CD4-positive, alpha-beta T cell treated with Interleukin-6 at 100 ng/mL for 8 hours (primary cell): ENCODE measurements around the gene RCVRN.
"Not testable (repeated sequence)": the region's sequence is repeated elsewhere in the genome, so short reads cannot be mapped to it uniquely, and the experiment has no call there.

ENCODE experiments used
- DNase-seq: peaks from one replicate; pipeline ENCODE4 v3.0.0-alpha.2; 2020; ENCODE audit warnings: mixed read lengths, low spot score

The RCVRN gene

GRCh38 chr17:9922012-9922848 lies 17.2 kb upstream of the RCVRN start:
- no peak for DNase-seq

DNA sequence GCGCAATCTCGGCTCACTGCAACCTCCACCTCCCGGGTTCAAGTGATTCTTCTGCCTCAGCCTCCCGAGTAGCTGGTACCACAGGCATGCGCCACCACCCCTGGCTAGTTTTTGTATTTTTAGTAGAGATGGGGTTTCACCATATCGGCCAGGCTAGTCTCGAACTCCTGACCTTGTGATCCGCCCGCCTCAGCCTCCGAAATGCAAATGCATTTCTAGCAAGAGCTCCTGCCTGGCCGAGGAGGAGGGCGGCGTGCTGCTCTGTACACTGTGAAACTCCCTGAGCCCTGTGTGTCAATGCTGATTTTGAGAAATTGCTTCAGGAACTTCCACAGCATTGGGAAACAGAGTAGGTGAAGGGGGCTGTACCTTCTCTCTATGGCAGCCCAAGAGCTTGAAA lies 16.1 kb upstream of the RCVRN start:
- DNase-seq: not testable (repeated sequence)

DNA sequence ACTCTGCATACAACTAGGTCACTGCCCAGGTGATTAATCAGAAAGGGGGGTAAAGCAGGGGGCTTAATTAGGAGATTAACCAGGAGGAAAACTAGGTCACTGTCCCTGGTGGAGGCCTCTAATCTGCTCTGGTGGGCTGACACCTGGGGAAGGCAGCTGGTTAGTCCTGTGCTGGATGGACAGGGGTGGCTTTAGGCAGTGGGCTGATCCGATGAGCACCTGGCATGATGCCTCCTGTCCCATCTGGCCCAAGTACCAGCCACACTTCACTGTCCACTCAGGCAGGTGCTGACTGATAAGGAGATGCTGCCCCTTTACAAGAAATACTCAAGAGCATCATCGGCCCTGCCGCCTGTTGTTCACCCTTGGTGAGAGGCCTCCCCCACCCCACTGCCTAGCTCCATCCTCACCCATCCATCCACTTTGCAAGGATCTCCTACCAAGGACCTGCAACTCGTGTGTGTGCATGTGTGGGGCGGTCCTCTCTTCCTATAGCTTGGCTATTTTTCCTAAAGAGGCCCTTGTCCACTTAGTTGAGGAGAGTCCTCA lies 13.8 kb upstream of the RCVRN start:
- no peak for DNase-seq

DNA sequence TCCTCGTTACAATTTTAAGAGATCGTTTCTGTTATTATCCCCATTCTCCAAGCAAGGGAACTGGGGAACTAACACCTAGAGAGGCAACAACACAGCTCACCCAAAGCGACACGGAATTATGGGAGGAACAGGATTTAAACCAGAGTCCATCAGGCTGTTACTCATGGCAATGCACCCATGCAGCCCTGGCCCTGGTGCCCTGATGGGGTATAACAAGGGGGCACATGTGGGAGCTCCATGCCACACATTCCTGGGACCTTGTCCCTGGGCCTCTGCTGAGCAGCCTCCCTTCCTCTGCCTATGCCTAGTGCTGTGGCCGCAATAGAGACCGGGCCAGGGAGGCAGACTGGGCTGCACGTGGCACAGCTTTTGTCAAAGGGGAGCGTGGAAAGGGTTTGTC lies 13.3 kb upstream of the RCVRN start:
- DNase-seq: no peak

DNA sequence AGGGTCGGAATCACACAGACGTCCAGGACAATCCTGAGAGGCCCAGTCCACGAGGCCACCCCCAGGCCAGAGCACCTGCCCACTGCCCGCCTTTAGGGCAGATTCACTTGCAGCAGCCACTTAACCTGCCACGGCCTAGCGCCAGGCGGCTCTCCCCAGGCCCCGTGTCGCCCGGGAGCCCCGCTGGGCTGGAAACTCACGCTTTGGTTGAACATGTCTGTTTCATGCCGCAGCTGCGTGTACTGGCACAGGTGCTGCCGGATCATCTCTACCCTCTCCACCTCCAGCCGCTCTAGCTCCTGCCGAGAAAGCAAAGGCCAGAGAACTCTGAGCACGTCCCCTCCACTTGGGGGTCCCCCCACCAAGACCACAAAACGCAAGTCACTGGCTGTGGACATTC lies 12.7 kb upstream of the RCVRN start:
- DNase-seq: no peak

DNA sequence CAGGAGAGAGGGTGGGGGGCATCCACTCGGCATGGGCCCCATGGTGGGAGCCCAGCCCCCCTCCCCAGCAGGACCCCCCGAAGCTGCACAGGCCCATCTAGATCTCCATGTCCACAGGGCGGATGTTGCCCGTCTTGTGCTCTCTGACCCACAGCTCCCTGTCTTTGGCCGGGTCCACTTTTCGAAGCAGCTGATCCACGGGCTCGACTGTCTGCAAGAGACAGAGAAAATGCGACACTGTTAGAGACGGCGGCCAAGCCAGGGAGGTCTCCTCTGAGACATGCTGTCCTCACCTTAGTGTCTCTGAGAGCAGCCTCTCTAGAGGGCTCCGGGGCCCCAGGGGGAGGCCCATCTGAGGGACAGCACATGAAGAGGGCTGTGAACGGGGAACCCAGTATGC lies 12.1 kb upstream of the RCVRN start:
- no peak for DNase-seq

- no peak for DNase-seq
Measured at GRCh38 chr17:9916108-9916507, 11.0 kb upstream of the RCVRN start.

GRCh38 chr17:9913476-9913875 lies 8.4 kb upstream of the RCVRN start:
- DNase-seq: no peak

- no peak for DNase-seq
Measured at GRCh38 chr17:9912121-9913099, 7.3 kb upstream of the RCVRN start.

DNA sequence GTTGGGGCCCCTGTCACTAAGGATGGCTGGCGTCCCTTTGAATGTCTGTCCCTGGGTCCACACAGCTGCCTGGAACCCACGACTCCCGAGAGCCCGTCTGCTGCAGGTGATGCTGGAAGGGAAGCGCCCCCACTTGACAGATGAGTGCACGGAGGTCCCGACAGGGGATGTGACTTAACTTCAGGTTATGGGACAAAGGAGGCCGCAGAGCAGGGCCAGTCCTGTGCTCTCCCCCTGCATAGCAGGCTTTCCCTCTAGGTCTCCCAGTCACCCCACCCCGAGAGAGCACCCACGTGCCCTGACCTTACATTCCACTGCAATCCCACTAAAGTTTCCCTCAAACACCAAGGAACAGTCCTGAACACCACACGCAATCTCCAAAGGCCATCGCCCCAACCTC lies 6.0 kb upstream of the RCVRN start:
- no peak for DNase-seq

GRCh38 chr17:9908649-9909042 lies 3.6 kb upstream of the RCVRN start:
- DNase-seq: no peak

DNA sequence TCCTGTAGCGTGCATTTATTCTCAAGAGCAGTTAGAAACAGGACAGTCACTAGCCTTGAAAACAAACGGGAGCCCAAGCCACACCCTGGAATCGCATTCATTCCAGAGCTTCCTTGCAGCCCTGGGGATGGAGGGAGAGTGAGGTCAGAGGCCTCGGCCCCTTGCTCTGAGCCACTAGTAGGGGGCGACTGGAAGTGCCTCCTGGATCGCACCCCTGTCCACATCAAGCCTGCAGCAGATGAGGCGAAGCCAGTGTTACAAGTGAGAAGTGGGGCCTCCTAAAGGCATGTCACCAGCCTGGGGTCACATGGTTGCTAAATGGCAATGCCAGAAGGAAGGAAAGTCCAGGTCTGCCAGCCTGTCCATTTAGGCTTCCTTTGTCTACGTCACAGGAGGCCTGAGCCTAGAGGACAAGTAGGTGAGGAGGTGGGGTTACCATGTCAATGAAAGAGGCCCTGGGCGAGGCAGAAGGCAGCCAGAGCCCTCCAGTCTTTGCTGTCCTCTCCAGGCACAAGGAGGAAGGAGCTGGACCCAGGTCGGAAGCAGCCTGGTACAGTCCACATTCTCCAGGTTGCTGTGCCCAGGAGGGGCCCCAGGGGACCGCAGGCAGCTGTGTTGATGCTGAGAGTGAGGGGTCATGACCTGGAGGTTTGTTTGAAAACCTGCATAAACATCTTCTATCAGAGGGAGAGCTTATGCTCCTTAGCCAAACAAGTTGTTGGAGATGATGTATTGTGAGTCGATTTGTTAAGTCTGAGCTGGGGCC lies 3.0 kb upstream of the RCVRN start:
- DNase-seq: no peak

DNA sequence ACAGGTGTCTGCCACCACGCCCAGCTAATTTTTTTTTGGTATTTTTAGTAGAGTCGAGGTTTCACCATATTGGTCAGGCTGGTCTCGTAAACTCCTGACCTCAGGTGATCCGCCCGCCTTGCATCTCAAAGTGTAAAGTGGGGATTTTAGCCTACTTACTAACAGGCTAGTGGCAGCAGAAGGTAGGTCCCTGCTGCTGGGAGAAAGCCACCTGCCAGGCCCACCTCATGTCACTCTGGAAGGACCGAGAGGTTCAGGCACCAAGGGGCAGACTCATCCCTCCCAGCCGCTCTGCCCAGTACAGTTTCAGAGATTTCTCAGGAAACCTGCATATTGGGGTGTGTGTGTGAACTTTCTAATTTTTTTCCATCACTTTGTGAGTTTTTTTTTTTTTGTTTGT lies 2.1 kb upstream of the RCVRN start:
- no peak for DNase-seq

DNA sequence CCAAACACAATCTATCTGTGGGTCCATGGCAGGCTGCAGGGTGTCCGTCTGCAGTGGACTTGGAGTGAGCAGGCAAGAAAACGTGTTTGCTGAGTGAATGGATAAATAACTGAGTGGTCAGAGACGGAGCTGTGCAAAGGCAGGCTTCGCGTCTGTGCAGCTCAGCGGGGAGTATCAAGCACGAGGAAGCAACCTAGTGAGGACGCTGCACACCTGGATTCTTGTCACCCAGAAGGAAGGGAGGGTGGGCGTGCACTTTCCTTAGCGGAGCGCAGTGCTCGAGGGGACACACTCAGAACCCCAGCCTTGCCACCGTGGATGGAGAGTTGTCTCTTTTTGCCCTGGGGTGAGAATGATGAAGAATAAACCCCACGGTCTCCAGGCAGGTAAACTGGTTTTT lies 1.5 kb upstream of the RCVRN start:
- DNase-seq: no peak

- DNase-seq: no peak
Measured at GRCh38 chr17:9905902-9906301, 831 bp upstream of the RCVRN start.

DNA sequence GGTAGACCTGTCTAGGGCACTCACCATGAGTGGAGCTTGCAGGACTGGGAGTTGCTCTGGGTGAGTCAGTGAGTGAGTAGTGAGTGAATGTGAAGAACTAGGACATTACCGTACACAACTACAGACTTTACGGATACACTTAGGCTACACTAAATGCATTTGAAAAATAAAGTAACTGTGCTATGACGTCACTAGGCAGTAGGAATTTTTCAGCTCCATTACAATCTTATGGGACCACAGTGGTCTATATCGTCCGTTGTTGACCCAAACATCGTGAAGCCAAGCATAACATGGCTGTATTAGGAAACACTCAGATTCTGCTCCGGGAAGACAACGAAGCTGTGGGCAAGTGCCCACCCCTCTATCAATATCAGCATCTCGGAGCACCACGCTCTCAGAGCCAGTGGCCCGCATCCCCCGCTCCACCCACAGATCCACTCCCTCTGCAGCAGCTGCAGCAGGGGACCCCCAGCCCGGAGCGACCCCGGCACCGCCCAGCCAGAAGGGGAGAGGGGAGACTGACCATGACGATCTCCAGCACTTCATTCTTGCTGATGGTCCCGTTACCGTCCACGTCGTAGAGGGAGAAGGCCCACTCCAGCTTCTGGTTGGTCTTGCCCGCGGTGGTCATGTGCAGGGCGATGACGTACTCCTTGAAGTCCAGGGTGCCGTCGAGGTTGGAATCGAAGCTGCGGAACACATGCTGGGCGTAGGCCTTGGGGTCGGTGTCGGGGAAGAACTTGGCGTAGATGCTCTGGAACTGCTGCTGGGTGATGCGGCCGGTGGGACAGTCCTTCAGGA lies 594 bp downstream of the RCVRN start:
- DNase-seq: no peak

- no peak for DNase-seq
Measured at GRCh38 chr17:9902120-9902519, 3.0 kb downstream of the RCVRN start.

DNA sequence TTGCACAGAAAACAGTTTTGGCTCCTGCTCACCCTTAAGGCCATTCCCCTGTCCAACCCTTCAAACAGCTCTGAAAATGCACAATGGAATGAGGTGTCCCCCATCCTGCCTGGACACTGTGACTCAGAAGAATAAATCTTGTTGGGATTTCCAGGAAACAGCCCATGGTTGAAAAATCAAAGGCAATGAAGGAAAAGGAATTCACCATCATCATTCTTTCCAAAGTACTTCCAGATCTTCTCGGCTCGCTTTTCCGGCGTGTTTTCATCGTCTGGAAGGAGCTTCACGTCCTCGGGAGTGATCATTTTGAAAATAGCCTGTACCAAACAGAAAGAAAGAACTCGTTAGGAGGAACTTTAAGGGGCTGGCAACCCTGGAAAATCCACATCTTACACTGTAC lies 4.3 kb downstream of the RCVRN start:
- DNase-seq: no peak

GRCh38 chr17:9900044-9900594 lies 5.0 kb downstream of the RCVRN start:
- no peak for DNase-seq

- DNase-seq: no peak
Measured at GRCh38 chr17:9899280-9900043, 5.6 kb downstream of the RCVRN start.
